HepG2 (cell line): ENCODE results near the gene NEU4. TPM values are rescaled to one million over a fixed set of nuclear protein-coding genes. Genes with fewer than 3 reads are reported as not detected.

Experiments used
- CCDC6 ChIP-seq: sonication (generic); formaldehyde crosslinking; IDR thresholded peaks from 2 replicates; pipeline ENCODE4 v1.8.1; 2022; ENCODE audit warnings: mild to moderate bottlenecking, missing genetic modification reagents, moderate library complexity
- KLF16 ChIP-seq, 2 experiments: sonication (generic) in 1 of 2; formaldehyde crosslinking in 1 of 2; IDR thresholded peaks; 2 replicates each; pipeline versions ENCODE4 v1.6.1 to v1.8.0; 2016 to 2023; ENCODE audit warnings: missing genetic modification reagents in 2 of 2, missing compliant biosample characterization in 1 of 2
- MED8 ChIP-seq: sonication (generic); formaldehyde crosslinking; IDR thresholded peaks from 2 replicates; pipeline ENCODE4 v1.8.1; 2023; ENCODE audit warnings: mild to moderate bottlenecking, missing genetic modification reagents; ENCODE audit not compliant: insufficient replicate concordance
- NCOA2 ChIP-seq: sonication (generic); formaldehyde crosslinking; IDR thresholded peaks from 2 replicates; pipeline ENCODE4 v1.8.0; 2022; ENCODE audit warnings: inconsistent platforms
- NFYC ChIP-seq: IDR thresholded peaks from 2 replicates; pipeline ENCODE4 v1.6.1; 2016; ENCODE audit warnings: missing genetic modification reagents, missing compliant biosample characterization
- NKX3-1 ChIP-seq: sonication (generic); formaldehyde crosslinking; IDR thresholded peaks from 2 replicates; pipeline ENCODE4 v1.5.0; 2020; ENCODE audit warnings: missing genetic modification reagents
- RXRB ChIP-seq: IDR thresholded peaks from 2 replicates; pipeline ENCODE4 v1.6.1; 2016; ENCODE audit warnings: borderline replicate concordance, missing genetic modification reagents, missing compliant biosample characterization
- SMAD9 ChIP-seq: sonication (generic); formaldehyde crosslinking; IDR thresholded peaks from 2 replicates; pipeline ENCODE4 v1.5.1; 2020; ENCODE audit warnings: mild to moderate bottlenecking, missing genetic modification reagents
- SYNCRIP ChIP-seq: fragments of 200-400 bp; formaldehyde crosslinking; IDR thresholded peaks from 2 replicates; pipeline ENCODE4 v1.6.1; 2018; ENCODE audit warnings: mild to moderate bottlenecking, low read depth, low read length; ENCODE audit not compliant: insufficient read depth
- TBL1XR1 ChIP-seq: fragments of 150-350 bp; IDR thresholded peaks from 2 replicates; pipeline ENCODE4 v1.6.1; 2014; ENCODE audit warnings: borderline replicate concordance, low read length; ENCODE audit not compliant: partially characterized antibody
- TBP ChIP-seq: sonication (generic); formaldehyde crosslinking; IDR thresholded peaks from 2 replicates; pipeline ENCODE4 v1.5.0; 2020; ENCODE audit warnings: missing genetic modification reagents
- TCF7 ChIP-seq: sonication (generic); IDR thresholded peaks from 2 replicates; pipeline ENCODE4 v1.6.1; 2016; ENCODE audit warnings: antibody characterized with exemption, low read depth
- TGIF2 ChIP-seq: IDR thresholded peaks from 2 replicates; pipeline ENCODE4 v1.6.1; 2016; ENCODE audit warnings: control low read depth, missing compliant biosample characterization
- ZBTB20 ChIP-seq: sonication (generic); formaldehyde crosslinking; IDR thresholded peaks from 2 replicates; pipeline ENCODE4 v1.8.1; 2023; ENCODE audit warnings: missing genetic modification reagents, low read depth, mild to moderate bottlenecking, borderline replicate concordance
- ZFP37 ChIP-seq: sonication (generic); formaldehyde crosslinking; IDR thresholded peaks from 2 replicates; pipeline ENCODE4 v1.4.0; 2020; ENCODE audit warnings: missing genetic modification reagents, borderline replicate concordance
- ZFP82 ChIP-seq: sonication (generic); formaldehyde crosslinking; IDR thresholded peaks from 2 replicates; pipeline ENCODE4 v1.5.1; 2020; ENCODE audit warnings: mild to moderate bottlenecking, missing genetic modification reagents, borderline replicate concordance
- ZNF331 ChIP-seq: sonication (generic); formaldehyde crosslinking; IDR thresholded peaks from 2 replicates; pipeline ENCODE4 v1.4.0; 2020; ENCODE audit warnings: missing genetic modification reagents
- ZNF350 ChIP-seq: sonication (generic); formaldehyde crosslinking; IDR thresholded peaks from 2 replicates; pipeline ENCODE4 v1.4.0; 2020; ENCODE audit warnings: mild to moderate bottlenecking, low read depth, missing genetic modification reagents, borderline replicate concordance
- ZNF496 ChIP-seq: sonication (generic); formaldehyde crosslinking; IDR thresholded peaks from 2 replicates; pipeline ENCODE4 v1.8.1; 2023; ENCODE audit warnings: mild to moderate bottlenecking, moderate library complexity, missing genetic modification reagents; ENCODE audit not compliant: insufficient replicate concordance
- ZNF598 ChIP-seq: sonication (generic); formaldehyde crosslinking; IDR thresholded peaks from 2 replicates; pipeline ENCODE4 v1.5.1; 2020; ENCODE audit warnings: mild to moderate bottlenecking, missing genetic modification reagents, borderline replicate concordance
- ZNF781 ChIP-seq: sonication (generic); formaldehyde crosslinking; IDR thresholded peaks from 2 replicates; pipeline ENCODE4 v1.5.1; 2020; ENCODE audit warnings: borderline replicate concordance, mild to moderate bottlenecking, missing genetic modification reagents; ENCODE audit errors: not compliant biosample characterization
- ZNF790 ChIP-seq: sonication (generic); formaldehyde crosslinking; IDR thresholded peaks from 2 replicates; pipeline ENCODE4 v1.8.0; 2022; ENCODE audit warnings: missing genetic modification reagents, mild to moderate bottlenecking, borderline replicate concordance
- polyA plus RNA-seq, 8 experiments: library from polyadenylated mRNA; depleted of rRNA in 3 of 8; stranded (reverse) in 7 of 8; unstranded in 1 of 8; fragments of >200 nt; fragmentation: Illumina TruSeq in 4 of 8; extraction: Trizol in 4 of 8; gene quantifications; 2 replicates each; pipeline versions ENCODE4 v1.2.1 to v1.2.3, GENCODE V29; 2011 to 2016; ENCODE audit warnings: low read depth in 4 of 8, missing spikeins in 1 of 8, mixed read lengths in 1 of 8; ENCODE audit not compliant: insufficient read depth in 1 of 8
- total RNA-seq, 5 experiments: library from RNA; depleted of rRNA; stranded (reverse); fragments of >200 nt; fragmentation: Illumina TruSeq; extraction: Trizol; gene quantifications; 2 replicates each; pipeline ENCODE4 v1.2.3, GENCODE V29; 2016; ENCODE audit warnings: low read depth in 1 of 5
- TF ChIP-seq, protein P1 (sequence below): sonication (generic); formaldehyde crosslinking; IDR thresholded peaks from 2 replicates; pipeline ENCODE4 v1.4.0; 2020; ENCODE audit warnings: missing genetic modification reagents
- TF ChIP-seq, protein P2 (sequence below): sonication (generic); formaldehyde crosslinking; IDR thresholded peaks from 2 replicates; pipeline ENCODE4 v1.5.1; 2020; ENCODE audit warnings: mild to moderate bottlenecking, moderate library complexity, missing genetic modification reagents
- TF ChIP-seq, protein P3 (sequence below): sonication (generic); formaldehyde crosslinking; IDR thresholded peaks from 2 replicates; pipeline ENCODE4 v1.8.0; 2023; ENCODE audit warnings: mild to moderate bottlenecking, missing genetic modification reagents

The NEU4 gene
- total and polyA plus RNA-seq, 2 of the 13 experiments (the other 11 are each of a cell fraction or from before 2014, with no cell fraction given) = 53.5 to 107 TPM

DNA sequence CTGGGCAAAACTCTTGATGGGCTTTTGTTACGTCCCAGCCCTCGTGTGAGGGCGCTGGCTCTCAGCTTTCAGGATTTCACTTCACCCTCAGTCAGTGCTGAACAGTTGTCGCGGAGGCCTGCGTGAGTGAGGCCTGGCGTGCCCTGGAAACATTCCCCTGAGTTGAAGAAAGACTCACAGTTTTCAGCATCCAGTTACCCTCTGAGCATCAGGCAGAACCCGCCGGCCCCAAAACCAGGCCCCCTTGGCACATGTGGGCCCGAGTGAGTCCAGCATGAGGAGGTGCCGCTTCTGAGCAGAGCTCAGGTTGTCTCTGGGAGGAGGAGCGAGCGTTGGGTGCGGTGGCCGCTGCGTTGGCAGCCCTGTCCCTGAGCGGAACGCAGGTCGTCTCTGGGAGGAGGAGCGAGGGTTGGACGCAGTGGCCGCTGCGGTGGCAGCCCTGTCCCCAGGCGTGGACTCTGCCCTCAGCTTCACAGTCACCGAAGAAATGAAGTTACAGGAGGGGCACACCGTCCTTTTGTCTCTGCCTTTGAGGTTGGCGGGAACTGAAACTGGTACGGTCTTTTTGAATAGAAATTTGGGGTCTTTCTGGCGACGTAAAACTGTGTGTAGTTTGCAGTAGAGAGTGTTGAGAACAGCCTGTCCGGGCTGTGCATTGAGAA, at the start of gene NEU4 (continued):
- TF ChIP-seq MED8 (CRISPR knock-in tag) (peak; percentile 89), ZBTB20 (CRISPR knock-in tag) (peak; percentile 84; the same call in 1 of the 2 replicates), NCOA2 (CRISPR knock-in tag) (peak; percentile 61), RXRB (CRISPR knock-in tag) (peak; percentile 66), TGIF2 (CRISPR knock-in tag) (peak; percentile 53; the same call in 1 of the 2 replicates), ZNF598 (CRISPR knock-in tag) (peak; percentile 96), ZFP82 (CRISPR knock-in tag) (peak; percentile 93; the same call in 1 of the 2 replicates), TBL1XR1 (no peak), ZNF790 (CRISPR knock-in tag) (peak; percentile 93; the same call in 1 of the 2 replicates), NFYC (no peak), ZFP37 (CRISPR knock-in tag) (peak; percentile 95), TCF7 (no peak), ZNF350 (CRISPR knock-in tag) (peak; percentile 98), NKX3-1 (CRISPR knock-in tag) (peak; percentile 77; the same call in 1 of the 2 replicates), KLF16 (CRISPR knock-in tag; IDR thresholded peaks at IDR 0.05) (peak in 1 of 2 experiments; percentile 92; a peak in 1 of 4 replicates), SYNCRIP (no peak), SMAD9 (CRISPR knock-in tag) (peak; percentile 47; the same call in 1 of the 2 replicates), TBP (0 out of 2 replicates have a peak, but pooled peaks have one; percentile 85), ZNF331 (peak; percentile 94), ZNF781 (peak; percentile 95), CCDC6 (CRISPR knock-in tag) (no peak), ZNF496 (CRISPR knock-in tag) (no peak)
- TF ChIP-seq, protein P1, sequence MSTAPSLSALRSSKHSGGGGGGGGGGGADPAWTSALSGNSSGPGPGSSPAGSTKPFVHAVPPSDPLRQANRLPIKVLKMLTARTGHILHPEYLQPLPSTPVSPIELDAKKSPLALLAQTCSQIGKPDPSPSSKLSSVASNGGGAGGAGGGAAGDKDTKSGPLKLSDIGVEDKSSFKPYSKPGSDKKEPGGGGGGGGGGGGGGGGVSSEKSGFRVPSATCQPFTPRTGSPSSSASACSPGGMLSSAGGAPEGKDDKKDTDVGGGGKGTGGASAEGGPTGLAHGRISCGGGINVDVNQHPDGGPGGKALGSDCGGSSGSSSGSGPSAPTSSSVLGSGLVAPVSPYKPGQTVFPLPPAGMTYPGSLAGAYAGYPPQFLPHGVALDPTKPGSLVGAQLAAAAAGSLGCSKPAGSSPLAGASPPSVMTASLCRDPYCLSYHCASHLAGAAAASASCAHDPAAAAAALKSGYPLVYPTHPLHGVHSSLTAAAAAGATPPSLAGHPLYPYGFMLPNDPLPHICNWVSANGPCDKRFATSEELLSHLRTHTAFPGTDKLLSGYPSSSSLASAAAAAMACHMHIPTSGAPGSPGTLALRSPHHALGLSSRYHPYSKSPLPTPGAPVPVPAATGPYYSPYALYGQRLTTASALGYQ = peak; percentile 83; the same call in 1 of the 2 replicates
- TF ChIP-seq, protein P2, sequence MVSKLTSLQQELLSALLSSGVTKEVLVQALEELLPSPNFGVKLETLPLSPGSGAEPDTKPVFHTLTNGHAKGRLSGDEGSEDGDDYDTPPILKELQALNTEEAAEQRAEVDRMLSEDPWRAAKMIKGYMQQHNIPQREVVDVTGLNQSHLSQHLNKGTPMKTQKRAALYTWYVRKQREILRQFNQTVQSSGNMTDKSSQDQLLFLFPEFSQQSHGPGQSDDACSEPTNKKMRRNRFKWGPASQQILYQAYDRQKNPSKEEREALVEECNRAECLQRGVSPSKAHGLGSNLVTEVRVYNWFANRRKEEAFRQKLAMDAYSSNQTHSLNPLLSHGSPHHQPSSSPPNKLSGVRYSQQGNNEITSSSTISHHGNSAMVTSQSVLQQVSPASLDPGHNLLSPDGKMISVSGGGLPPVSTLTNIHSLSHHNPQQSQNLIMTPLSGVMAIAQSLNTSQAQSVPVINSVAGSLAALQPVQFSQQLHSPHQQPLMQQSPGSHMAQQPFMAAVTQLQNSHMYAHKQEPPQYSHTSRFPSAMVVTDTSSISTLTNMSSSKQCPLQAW = peak; percentile 92
- TF ChIP-seq, protein P3, sequence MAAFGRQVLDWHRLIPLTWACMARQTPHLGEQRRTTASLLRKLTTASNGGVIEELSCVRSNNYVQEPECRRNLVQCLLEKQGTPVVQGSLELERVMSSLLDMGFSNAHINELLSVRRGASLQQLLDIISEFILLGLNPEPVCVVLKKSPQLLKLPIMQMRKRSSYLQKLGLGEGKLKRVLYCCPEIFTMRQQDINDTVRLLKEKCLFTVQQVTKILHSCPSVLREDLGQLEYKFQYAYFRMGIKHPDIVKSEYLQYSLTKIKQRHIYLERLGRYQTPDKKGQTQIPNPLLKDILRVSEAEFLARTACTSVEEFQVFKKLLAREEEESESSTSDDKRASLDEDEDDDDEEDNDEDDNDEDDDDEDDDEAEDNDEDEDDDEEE (CRISPR knock-in tag) = peak; percentile 94; the same call in 1 of the 2 replicates
